NCI-H2107 (cell line): ENCODE measurements around the gene SPAG17.

ENCODE experiments used
- DNase-seq: peaks from one replicate; lab custom pipeline; 2025; lab: John Stamatoyannopoulos, UW

SPAG17 gene

GRCh38 chr1:118118873-118119463 lies 66.1 kb downstream of the SPAG17 start:
- no peak for DNase-seq

GRCh38 chr1:118118469-118118868 lies 66.6 kb downstream of the SPAG17 start:
- DNase-seq = no peak

GRCh38 chr1:118117521-118117920 lies 67.5 kb downstream of the SPAG17 start:
- no peak for DNase-seq

GRCh38 chr1:118116909-118117308 lies 68.1 kb downstream of the SPAG17 start:
- DNase-seq = no peak

GRCh38 chr1:118116401-118116800 lies 68.6 kb downstream of the SPAG17 start:
- no peak for DNase-seq

GRCh38 chr1:118115567-118116295 lies 69.3 kb downstream of the SPAG17 start:
- DNase-seq = no peak

- no peak for DNase-seq
These were observed 71.8 kb downstream of the SPAG17 start for GRCh38 chr1:118113261-118113660.

- no peak for DNase-seq
These were observed 74.4 kb downstream of the SPAG17 start for GRCh38 chr1:118110580-118110979.

GRCh38 chr1:118104951-118105350 lies 80.1 kb downstream of the SPAG17 start:
- DNase-seq = no peak

- no peak for DNase-seq
These were observed 82.6 kb downstream of the SPAG17 start for GRCh38 chr1:118102445-118102844.

- no peak for DNase-seq
These were observed 83.0 kb downstream of the SPAG17 start for GRCh38 chr1:118101999-118102398.

GRCh38 chr1:118101515-118101844 lies 83.5 kb downstream of the SPAG17 start:
- no peak for DNase-seq

GRCh38 chr1:118100686-118101514 lies 84.1 kb downstream of the SPAG17 start:
- no peak for DNase-seq

GRCh38 chr1:118099686-118100085 lies 85.3 kb downstream of the SPAG17 start:
- DNase-seq = no peak

GRCh38 chr1:118097622-118098348 lies 87.2 kb downstream of the SPAG17 start:
- DNase-seq = no peak

- no peak for DNase-seq
These were observed 92.0 kb downstream of the SPAG17 start for GRCh38 chr1:118093017-118093416.

- DNase-seq = no peak
These were observed 94.9 kb downstream of the SPAG17 start for GRCh38 chr1:118090130-118090529.

GRCh38 chr1:118085365-118085764 lies 99.7 kb downstream of the SPAG17 start:
- DNase-seq = no peak

- DNase-seq = no peak
These were observed 100.6 kb downstream of the SPAG17 start for GRCh38 chr1:118084400-118084799.

GRCh38 chr1:118082984-118083383 lies 102.0 kb downstream of the SPAG17 start:
- DNase-seq = no peak

- DNase-seq = no peak
These were observed 103.6 kb downstream of the SPAG17 start for GRCh38 chr1:118081387-118081786.

- DNase-seq = no peak
These were observed 107.5 kb downstream of the SPAG17 start for GRCh38 chr1:118077331-118078045.
